ENCODE data around the gene FLNA. TPM values are rescaled to one million over a fixed set of nuclear protein-coding genes. Genes with fewer than 3 reads are reported as not detected.
A peak's percentile ranks its signal among the peaks of the same experiment; 100 is the strongest.

FLNA gene
- total RNA-seq, 1 experiment from 2014 or later = 1,210 TPM

GRCh38 chrX:154381271-154381670 is 6.8 kb upstream of the FLNA start:
- Histone ChIP-seq H3K36me3 (ENCODE audit: insufficient read depth, low read length, poor library complexity, severe bottlenecking) (no peaks in the 10 kb centered on the region), H3K4me3 (ENCODE audit: low read depth, low read length, poor library complexity, severe bottlenecking) (no peak overlapping the region), H3K27me3 (replicated peaks; ENCODE audit: insufficient read depth, low read depth, low read length, poor library complexity) (no peaks in the 10 kb centered on the region), H3K4me1 (ENCODE audit: insufficient read depth, low read length, poor library complexity, severe bottlenecking) (no peaks in the 10 kb centered on the region), H3K27ac (ENCODE audit: low read depth, low read length, poor library complexity, severe bottlenecking) (no peak overlapping the region), H3K9me3 (ENCODE audit: low read depth, low read length, poor library complexity, severe bottlenecking) (no peaks in the 10 kb centered on the region)
- intact Hi-C loops (cut with micrococcal nuclease; ENCODE audit: unreplicated experiment) = no loop called here
- CTCF ChIA-PET = no interaction called here
- DNase-seq (ENCODE audit: low spot score) = no peak
- POLR2A ChIA-PET (ENCODE audit: low non-redundant PET) = interaction anchor here (0.7 kb wide), 1 partner anchor 22 kb away, joined by 3 read pairs; no protein-coding TSS in a partner anchor
- BruUV-seq (replicated peaks) = no TSS peak
- TF ChIP-seq CTCF (conservative IDR thresholded peaks at IDR 0.05; ENCODE audit: low read depth, low read length) = no peak
- TF ChIP-seq EZH2 (IDR thresholded peaks at IDR 0.05; ENCODE audit: borderline replicate concordance, low read depth, low read length, poor library complexity, severe bottlenecking) = no peak

GRCh38 chrX:154380787-154381186 is 6.4 kb upstream of the FLNA start:
- no peaks in the 10 kb centered on the region for H3K4me1 ChIP-seq (ENCODE audit: insufficient read depth, low read length, poor library complexity, severe bottlenecking)
- ChIA-PET CTCF (no interaction called here), POLR2A (ENCODE audit: low non-redundant PET) (no interaction called here)
- peak overlapping the region; percentile 100 for H3K27ac ChIP-seq (ENCODE audit: low read depth, low read length, poor library complexity, severe bottlenecking)
- intact Hi-C loops (cut with micrococcal nuclease; ENCODE audit: unreplicated experiment) = no loop called here
- no peaks in the 10 kb centered on the region for H3K9me3 ChIP-seq (ENCODE audit: low read depth, low read length, poor library complexity, severe bottlenecking)
- DNase-seq (ENCODE audit: low spot score) = no peak
- TF ChIP-seq EZH2 (IDR thresholded peaks at IDR 0.05; ENCODE audit: borderline replicate concordance, low read depth, low read length, poor library complexity, severe bottlenecking) (no peak), CTCF (conservative IDR thresholded peaks at IDR 0.05; ENCODE audit: low read depth, low read length) (no peak)
- H3K36me3 ChIP-seq (ENCODE audit: insufficient read depth, low read length, poor library complexity, severe bottlenecking) = no peaks in the 10 kb centered on the region
- H3K27me3 ChIP-seq (replicated peaks; ENCODE audit: insufficient read depth, low read depth, low read length, poor library complexity) = no peaks in the 10 kb centered on the region
- BruUV-seq (replicated peaks) = no TSS peak
- no peak overlapping the region for H3K4me3 ChIP-seq (ENCODE audit: low read depth, low read length, poor library complexity, severe bottlenecking)

GRCh38 chrX:154380153-154380552 is 5.7 kb upstream of the FLNA start:
- POLR2A ChIA-PET (ENCODE audit: low non-redundant PET) = no interaction called here
- H3K4me3 ChIP-seq (ENCODE audit: low read depth, low read length, poor library complexity, severe bottlenecking) = peak overlapping the region; percentile 96
- TF ChIP-seq CTCF (conservative IDR thresholded peaks at IDR 0.05; ENCODE audit: low read depth, low read length) (no peak), EZH2 (IDR thresholded peaks at IDR 0.05; ENCODE audit: borderline replicate concordance, low read depth, low read length, poor library complexity, severe bottlenecking) (no peak)
- H3K9me3 ChIP-seq (ENCODE audit: low read depth, low read length, poor library complexity, severe bottlenecking) = no peaks in the 10 kb centered on the region
- CTCF ChIA-PET = no interaction called here
- no peaks in the 10 kb centered on the region for H3K4me1 ChIP-seq (ENCODE audit: insufficient read depth, low read length, poor library complexity, severe bottlenecking)
- no peaks in the 10 kb centered on the region for H3K36me3 ChIP-seq (ENCODE audit: insufficient read depth, low read length, poor library complexity, severe bottlenecking)
- DNase-seq (ENCODE audit: low spot score) = no peak
- intact Hi-C loops (cut with micrococcal nuclease; ENCODE audit: unreplicated experiment) = no loop called here
- no peaks in the 10 kb centered on the region for H3K27me3 ChIP-seq (replicated peaks; ENCODE audit: insufficient read depth, low read depth, low read length, poor library complexity)
- peak overlapping the region; percentile 100 for H3K27ac ChIP-seq (ENCODE audit: low read depth, low read length, poor library complexity, severe bottlenecking)
- TSS peak; percentile 86 for BruUV-seq (replicated peaks)

All from A673 (cell line).